Stimulated activated CD4-positive, alpha-beta T cell treated with anti-CD3 and anti-CD28 coated beads, Interleukin-15, amount 100 ng/mL, for 24 hours (primary cell): Measurements from ENCODE around the gene CDC42BPB.
"Not testable (repeated sequence)": the region's sequence is repeated elsewhere in the genome, so short reads cannot be mapped to it uniquely, and the experiment has no call there.

Experiments
- DNase-seq: peaks from one replicate; pipeline ENCODE4 v3.0.0-alpha.2; 2020

Gene CDC42BPB

DNA sequence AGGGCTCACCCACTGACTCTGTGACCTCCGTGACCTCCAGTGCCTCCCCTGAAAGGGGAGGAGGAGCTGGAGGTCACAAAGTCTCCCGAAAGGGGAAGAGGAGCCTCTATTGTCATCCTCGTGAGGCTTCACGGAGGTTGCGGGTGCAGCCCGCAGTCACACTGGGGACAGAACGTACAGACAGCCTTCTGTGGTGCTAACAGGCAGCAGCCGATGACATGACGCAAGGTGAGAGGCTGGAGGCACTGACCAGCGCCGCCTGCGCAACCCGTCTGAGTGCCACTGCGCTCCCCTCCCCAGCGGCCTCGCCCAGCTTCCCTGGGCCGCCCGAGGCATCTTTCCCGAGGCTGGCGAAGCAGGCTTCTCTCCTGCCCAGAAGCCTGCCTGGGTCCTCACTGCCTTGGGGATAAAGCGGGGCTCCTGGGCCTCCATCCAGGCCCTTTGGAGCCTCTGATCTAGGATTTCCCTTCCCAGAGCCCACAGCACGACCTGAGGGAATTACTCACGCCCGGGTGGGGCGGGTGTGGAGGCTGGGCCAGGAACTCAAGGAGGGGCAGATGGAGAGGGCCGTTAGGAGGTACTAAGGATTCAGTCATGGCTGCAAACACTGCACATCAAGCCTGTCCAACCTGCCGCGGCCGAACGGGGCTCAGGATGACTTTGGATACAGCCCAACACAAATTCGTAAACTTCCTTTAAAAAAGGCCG, 14.3 kb upstream of the CDC42BPB start:
- no peak for DNase-seq

DNA sequence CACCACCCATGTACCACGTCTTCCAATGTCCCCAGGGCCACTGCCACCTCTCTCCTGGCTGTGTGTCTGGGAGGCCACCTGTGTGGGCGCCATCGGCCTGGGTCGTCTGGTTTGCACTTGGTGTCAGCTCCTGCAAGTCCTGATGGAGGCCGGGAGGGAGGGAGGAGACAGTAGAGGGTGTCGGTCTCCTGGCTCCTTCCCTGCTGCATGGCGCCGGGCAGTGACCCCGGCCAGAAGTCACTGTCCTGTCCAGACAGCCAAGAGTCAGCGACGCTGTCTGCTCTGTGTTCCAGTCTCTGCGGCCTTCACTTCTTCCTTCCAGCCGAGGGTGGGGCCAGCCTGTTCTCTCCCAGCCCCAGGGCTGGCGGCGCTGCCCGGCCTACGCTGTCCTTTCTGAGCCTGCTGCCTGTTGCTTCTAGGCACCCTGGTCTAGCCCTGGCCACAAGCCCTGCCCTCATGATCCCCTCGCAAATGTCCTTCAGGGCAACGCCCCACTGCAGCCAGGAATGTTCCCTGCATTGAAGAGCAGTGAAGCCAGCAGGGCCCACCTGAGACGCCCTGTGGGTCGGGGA, 13.7 kb upstream of the CDC42BPB start:
- no peak for DNase-seq

DNA sequence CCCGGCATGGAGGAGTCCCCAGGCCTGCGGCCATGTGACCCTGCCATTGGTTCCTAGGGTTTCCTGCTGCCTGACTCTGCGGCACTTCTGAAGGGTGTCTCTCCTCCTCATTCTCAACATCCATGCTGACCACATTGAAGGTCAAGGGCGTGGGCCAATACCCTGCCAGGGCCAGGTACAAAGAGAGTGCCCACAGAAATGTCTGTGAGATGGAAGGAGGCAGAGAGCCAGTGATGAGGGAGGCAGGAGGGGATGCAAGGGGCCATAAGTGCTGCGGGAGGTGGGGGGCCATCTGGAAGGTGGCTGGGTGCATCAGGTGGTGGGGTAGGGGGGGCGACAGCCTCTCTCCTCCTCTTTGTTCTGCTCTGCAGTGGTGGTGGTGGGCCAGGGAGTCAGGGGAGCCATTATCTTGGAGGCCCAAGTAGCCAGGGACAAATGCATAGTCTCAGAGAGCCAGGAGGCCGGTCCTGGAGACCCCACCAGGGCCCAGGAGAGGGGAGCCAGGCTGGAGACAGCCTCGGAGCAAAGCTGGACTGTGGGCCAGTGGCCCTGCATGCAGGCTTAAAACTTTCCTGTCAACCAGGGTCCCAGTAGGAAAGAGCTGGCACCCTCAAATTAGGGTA, 13.0 kb upstream of the CDC42BPB start:
- DNase-seq = no peak

DNA sequence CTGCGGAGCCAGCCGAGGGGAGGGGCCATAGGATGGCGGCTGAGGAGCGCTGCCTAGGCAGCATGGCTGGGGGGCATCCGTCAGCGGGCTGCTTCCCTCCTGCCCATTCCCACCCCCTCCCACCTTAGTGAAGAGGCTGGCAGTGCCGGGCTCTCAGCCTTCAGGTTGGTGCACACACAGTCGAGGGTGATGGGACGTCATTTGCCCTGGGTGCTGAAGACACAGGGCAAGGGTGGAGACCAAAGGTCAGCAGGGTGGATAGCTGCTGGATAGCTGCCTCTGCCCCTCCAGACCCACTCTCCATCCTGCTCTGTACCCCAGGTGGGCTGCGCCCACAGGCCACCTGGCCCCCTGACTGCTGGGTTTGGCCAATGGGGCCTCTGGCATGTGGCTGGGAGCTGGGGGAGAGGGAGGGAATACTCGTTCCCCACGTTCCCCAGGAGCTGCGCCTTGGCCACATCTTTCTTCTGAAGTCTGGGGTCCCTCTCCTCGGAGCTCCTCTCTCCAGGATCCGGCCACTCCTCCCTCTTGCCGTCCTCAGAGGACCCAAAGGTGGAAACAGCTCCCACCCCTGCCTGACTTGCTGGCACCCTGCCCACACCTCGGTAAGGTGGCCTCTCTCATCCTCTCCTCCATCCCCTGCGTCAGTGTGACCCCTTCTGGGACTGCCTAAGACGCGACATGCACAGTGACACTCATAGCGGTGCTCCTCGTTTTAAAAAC, 11.2 kb upstream of the CDC42BPB start:
- no peak for DNase-seq

DNA sequence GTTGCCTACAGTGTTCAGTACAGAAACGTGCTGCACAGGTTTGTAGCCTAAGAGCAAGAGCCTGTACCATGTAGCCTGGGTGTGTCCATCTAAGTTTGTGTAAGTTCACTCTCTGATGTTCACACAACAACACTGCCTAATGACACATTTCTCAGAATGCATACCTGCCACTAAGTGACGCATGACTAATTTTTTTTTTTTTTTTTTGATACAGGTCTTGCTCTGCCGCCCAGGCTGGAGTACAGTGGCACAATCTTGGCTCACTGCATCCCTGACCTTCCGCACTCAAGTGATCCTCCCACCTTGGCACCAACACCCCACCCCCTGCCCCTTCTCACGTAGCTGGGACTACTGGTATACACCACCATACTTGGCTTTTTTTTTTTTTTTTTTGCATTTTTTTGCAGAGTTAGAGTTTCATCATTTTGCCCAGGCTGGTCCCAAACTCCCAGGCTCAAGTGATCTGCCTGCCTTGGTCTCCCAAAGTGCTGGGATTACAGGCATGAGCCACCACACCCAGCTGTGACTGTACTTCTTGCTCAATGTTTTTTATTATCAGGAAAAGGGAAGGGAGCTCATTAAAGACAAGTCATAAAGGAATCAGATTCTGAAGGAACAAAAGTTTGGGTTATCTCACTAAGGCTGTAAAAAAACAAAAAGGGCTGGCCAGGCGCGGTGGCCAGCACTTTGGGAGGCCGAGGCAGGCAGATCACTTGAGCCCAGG, 10.0 kb upstream of the CDC42BPB start:
- DNase-seq = no peak

DNA sequence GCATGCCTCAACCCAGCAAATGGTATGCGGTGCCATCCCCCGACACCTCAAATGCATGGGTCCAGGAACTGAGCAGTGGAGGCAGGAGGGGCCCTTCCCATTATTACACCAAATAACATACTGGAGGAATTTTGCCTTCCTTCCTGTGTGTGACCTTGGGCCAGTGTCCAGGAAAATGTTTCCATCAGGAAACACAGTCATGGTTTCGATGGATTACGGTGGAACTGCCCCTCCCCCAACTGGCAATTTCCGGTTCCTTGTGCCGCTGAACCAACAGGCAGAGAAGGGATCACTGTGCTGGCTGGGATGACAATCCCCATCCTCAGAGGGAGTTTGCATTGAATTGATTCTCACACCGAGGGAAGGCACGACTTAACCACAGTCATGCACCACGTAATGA, 9.1 kb upstream of the CDC42BPB start:
- no peak for DNase-seq

- DNase-seq = no peak
These were observed 8.5 kb upstream of the CDC42BPB start for GRCh38 chr14:103065861-103066260.

GRCh38 chr14:103064978-103065377, 7.6 kb upstream of the CDC42BPB start:
- no peak for DNase-seq

GRCh38 chr14:103064436-103064835, 7.1 kb upstream of the CDC42BPB start:
- no peak for DNase-seq

- DNase-seq = no peak
These were observed 4.2 kb upstream of the CDC42BPB start for GRCh38 chr14:103061482-103061976.

DNA sequence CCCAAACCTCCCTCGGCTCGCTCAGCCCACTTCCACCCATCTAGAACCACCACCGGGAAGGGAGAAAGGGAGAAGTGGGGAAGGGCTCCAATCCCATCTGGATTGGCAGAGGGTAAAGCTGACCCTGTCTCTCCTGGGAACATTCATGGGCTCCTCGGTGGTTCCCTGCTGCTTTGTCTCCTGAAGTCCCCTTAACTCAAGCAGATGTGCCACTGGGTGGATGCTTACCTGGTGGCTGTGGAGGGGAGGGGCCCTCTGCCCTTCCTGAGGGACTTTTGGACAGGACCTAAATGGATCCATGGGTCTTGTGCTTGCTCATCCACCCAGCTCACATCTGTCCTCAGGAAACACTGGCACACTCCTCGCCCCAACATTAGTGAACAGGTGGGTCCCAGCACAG, 2.2 kb upstream of the CDC42BPB start:
- DNase-seq = no peak

DNA sequence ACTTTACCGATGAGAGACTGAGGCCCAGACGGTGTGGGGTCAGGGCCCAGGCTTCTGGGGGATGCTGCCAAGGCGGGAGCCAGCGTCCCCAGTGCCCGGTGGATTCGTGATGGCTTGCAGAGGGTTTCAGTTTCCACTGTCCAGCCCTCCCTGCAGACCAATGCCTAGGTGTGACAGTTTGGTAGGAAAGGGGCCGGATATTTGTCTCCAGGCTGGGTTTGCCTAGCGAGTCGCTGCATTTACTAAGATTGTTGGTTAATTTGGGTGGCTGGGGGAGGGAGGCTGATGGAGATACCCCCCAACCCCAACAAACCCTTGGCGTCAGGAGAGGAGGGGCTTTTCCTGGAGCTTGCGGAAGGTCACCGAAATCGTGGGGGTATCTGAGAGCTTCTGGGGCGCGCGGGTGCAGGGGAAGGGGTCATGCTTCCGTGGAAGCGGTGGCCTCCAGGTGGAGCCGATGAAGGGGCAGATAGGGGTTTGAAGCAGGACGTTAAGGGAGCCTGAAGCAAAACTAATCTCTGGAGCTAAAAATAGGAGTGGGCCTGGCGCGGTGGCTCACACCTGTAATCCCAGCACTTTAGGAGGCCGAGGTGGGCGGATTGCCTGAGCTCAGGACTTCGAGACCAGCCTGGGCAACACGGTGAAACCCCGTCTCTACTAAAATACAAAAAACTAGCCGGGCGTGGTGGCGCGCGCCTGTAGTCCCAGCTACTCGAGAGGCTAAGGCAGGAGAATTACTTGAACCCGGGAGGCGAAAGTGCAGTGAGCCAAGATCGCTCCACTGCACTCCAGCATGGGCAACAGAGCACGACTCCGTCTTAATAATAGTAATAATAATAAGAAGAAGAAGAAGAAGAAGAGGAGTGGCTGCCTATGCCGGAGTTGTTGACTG, 1.1 kb upstream of the CDC42BPB start:
- no peak for DNase-seq

GRCh38 chr14:103057028-103057371, 349 bp downstream of the CDC42BPB start:
- peak; percentile 21 for DNase-seq

DNA sequence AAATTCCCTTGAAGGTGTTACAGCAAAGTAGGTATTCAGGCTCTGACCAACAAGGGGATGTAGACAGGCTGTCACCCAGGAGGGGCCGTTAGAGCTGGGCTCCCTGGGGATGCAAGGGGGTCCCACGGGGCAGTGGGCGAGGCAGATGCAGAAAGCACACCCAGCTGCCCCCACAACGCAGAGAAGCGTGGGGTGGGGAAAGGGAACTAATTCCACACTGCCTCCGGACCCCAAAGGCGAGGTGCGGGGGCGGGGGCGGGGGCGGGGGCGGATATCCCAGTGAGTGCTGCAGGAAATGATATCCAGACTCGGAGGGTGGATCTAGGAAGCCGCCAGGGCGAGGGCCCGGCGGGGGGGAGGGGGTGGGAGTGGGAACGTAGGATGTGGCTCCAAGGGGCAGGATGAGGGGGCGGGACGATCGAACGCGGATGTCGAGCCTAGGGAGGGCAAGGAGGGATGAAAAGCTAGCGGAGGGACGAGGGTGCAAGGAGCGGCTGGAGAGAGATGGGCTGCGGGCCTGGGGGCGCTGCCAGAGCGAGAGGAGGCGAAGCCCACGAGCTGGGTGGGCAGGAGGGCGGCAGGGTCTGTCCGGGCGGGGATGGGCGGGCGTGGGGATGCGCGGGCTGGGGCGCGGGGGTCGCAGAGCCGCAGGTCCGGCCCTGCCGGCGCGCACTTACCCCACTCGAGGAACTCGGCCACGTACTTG, 874 bp downstream of the CDC42BPB start:
- no peak for DNase-seq

DNA sequence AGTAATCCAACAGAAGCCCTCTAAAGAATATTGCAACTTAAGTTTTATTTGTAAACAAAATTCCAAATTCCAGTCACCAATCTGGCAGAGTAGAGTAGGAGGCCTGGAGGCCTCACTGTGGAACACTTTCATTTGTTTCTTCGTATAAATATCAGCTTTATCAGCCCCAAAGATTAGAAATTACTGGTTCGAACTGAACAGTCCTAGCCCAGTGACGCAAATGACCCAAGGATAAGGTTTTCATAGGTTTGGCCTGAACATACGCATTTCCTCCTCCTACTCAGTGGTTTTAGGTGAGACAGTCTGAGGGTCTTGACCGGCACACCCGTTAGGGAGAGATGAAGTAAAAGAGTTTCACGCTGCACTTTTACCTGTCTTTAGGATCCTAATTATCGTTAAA, 1.7 kb downstream of the CDC42BPB start:
- DNase-seq = no peak

DNA sequence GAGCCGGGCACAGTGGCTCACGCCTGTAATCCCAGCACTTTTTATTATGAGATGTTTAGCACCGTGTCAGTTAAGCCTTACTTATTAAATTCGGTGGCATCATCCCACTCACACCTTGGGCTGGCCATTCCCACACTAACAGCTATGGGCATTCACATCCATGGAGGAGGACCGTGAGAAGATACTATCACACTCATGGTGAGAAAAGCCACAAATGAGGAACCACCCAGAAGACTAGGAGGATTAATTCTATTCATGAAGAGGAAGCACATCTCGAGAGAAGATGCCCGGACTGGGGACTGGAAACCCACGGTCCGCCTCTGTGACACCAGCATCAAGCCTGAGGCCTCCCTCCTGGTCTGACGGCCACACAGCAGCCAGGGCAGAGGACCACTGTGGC, 4.9 kb downstream of the CDC42BPB start:
- no peak for DNase-seq

DNA sequence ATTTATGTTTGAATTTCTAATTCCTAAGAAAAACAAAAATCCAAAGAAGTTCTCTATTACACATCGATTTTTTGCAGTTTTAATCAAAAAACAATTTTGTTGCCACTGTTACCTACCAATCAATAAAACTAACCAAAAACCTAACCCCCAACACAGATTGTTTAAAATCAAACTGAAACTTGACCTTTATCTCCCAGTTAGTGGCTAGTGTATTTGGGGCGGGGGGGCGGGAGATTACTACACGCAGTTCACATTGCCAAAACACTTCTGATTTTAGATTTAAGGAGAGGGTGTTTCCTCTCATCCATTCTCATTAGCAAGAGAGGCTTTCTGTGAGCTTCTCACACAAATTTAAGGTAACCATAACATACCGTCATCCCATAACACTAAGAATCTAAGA, 6.4 kb downstream of the CDC42BPB start:
- DNase-seq = no peak

- DNase-seq = not testable (repeated sequence)
These were observed 9.9 kb downstream of the CDC42BPB start for GRCh38 chr14:103047453-103047852.

- DNase-seq = no peak
These were observed 11.9 kb downstream of the CDC42BPB start for GRCh38 chr14:103045371-103045869.

- DNase-seq = no peak
These were observed 13.9 kb downstream of the CDC42BPB start for GRCh38 chr14:103043257-103044015.
